SK-N-SH (cell line): ENCODE data around the gene AFF3. TPM values are rescaled to one million over a fixed set of nuclear protein-coding genes. Genes with fewer than 3 reads are reported as not detected.

ENCODE experiments used
- CTCF ChIA-PET: fragments of 300-600, 350-600 bp; formaldehyde crosslinking; extraction: SDS; loops from one replicate; lab custom pipeline; 2021; lab: Yijun Ruan, JAX
- POLR2A ChIA-PET: fragments of 350-600 bp; sonication (Branson Sonifier 250); formaldehyde crosslinking; extraction: SDS; loops from one replicate; lab custom pipeline; 2020; ENCODE audit warnings: antibody characterized with exemption, inconsistent platforms; lab: Yijun Ruan, JAX
- DNase-seq: peaks from one replicate; pipeline ENCODE4 v3.0.0; 2012
- H2AFZ ChIP-seq: fragments of 200-600 bp; sonication (generic); 2 replicates; pipeline ENCODE4 v1.8.1; 2016; ENCODE audit warnings: antibody characterized with exemption, mild to moderate bottlenecking, low read depth
- H3F3A ChIP-seq: fragments of 200-600 bp; sonication (generic); replicated peaks from 2 replicates; pipeline ENCODE3; 2016; ENCODE audit warnings: antibody characterized with exemption, mild to moderate bottlenecking; ENCODE audit not compliant: insufficient read depth
- H3K27ac ChIP-seq, 2 experiments: fragments of 200-500 bp in 1 of 2; fragments of 200-600 bp in 1 of 2; sonication (Bioruptor generic) in 1 of 2; sonication (generic), shearing (Covaris generic) in 1 of 2; 2 replicates each; pipeline versions ENCODE4 v1.5.1 to v1.6.1; 2014 to 2016; ENCODE audit warnings: low read depth in 2 of 2, inconsistent platforms in 1 of 2, low read length in 1 of 2, mild to moderate bottlenecking in 1 of 2, mixed read lengths in 1 of 2
- H3K27me3 ChIP-seq: fragments of 200-600 bp; sonication (generic), shearing (Covaris generic); 2 replicates; pipeline ENCODE4 v1.6.1; 2016; ENCODE audit warnings: mixed run types; ENCODE audit not compliant: insufficient read depth
- H3K36me3 ChIP-seq, 2 experiments: fragments of 200-500 bp in 1 of 2; fragments of 200-600 bp in 1 of 2; sonication (Bioruptor generic) in 1 of 2; sonication (generic) in 1 of 2; replicated peaks in 1 of 2; 2 replicates each; pipeline versions ENCODE3 to v1.5.1; 2014 to 2016; ENCODE audit warnings: low read length in 1 of 2, mild to moderate bottlenecking in 1 of 2; ENCODE audit not compliant: insufficient read depth in 2 of 2, control insufficient read depth in 1 of 2
- H3K4me1 ChIP-seq, 2 experiments: fragments of 200-500 bp in 1 of 2; fragments of 200-600 bp in 1 of 2; sonication (Bioruptor generic) in 1 of 2; sonication (generic), shearing (Covaris generic) in 1 of 2; 2 replicates each; pipeline versions ENCODE4 v1.5.1 to v1.6.1; 2014 to 2016; ENCODE audit warnings: low read depth in 1 of 2, low read length in 1 of 2, mixed run types in 1 of 2; ENCODE audit not compliant: insufficient read depth in 2 of 2, control insufficient read depth in 1 of 2
- H3K4me2 ChIP-seq: fragments of 200-600 bp; sonication (generic), shearing (Covaris generic); 2 replicates; pipeline ENCODE4 v1.6.1; 2017; ENCODE audit warnings: mixed run types
- H3K4me3 ChIP-seq, 2 experiments: fragments of 200-500 bp in 1 of 2; fragments of 200-600 bp in 1 of 2; sonication (Bioruptor generic) in 1 of 2; sonication (generic), shearing (Covaris generic) in 1 of 2; 2 replicates each; pipeline versions ENCODE4 v1.5.1 to v1.8.1; 2014 to 2016; ENCODE audit warnings: low read depth in 2 of 2, inconsistent platforms in 1 of 2, low read length in 1 of 2, mild to moderate bottlenecking in 1 of 2, mixed read lengths in 1 of 2, moderate library complexity in 1 of 2
- H3K79me2 ChIP-seq: fragments of 200-600 bp; sonication (generic); 2 replicates; pipeline ENCODE4 v1.8.1; 2017; ENCODE audit warnings: mild to moderate bottlenecking; ENCODE audit not compliant: insufficient read depth
- H3K9ac ChIP-seq: fragments of 200-600 bp; sonication (generic); 2 replicates; pipeline ENCODE4 v1.6.1; 2017; ENCODE audit warnings: mixed run types
- H3K9me2 ChIP-seq: fragments of 200-600 bp; sonication (generic); 2 replicates; pipeline ENCODE4 v1.6.1; 2017; ENCODE audit warnings: mixed run types
- H3K9me3 ChIP-seq: fragments of 200-600 bp; sonication (generic); 2 replicates; pipeline ENCODE4 v1.6.1; 2017; ENCODE audit warnings: mixed run types, mild to moderate bottlenecking, moderate library complexity
- H4K20me1 ChIP-seq: fragments of 200-600 bp; sonication (generic); 2 replicates; pipeline ENCODE4 v1.6.1; 2017; ENCODE audit warnings: mild to moderate bottlenecking, mixed run types; ENCODE audit not compliant: insufficient read depth
- CTCF ChIP-seq: fragments of 200-600 bp; sonication (generic); IDR thresholded peaks from 2 replicates; pipeline ENCODE4 v1.6.1; 2017; ENCODE audit warnings: antibody characterized with exemption, mild to moderate bottlenecking, moderate library complexity
- ELF1 ChIP-seq: IDR thresholded peaks from 2 replicates; pipeline ENCODE4 v1.4.0; 2012
- EP300 ChIP-seq, 2 experiments: IDR thresholded peaks; 2 replicates each; pipeline versions ENCODE4 v1.4.0 to v1.6.1; 2012; ENCODE audit warnings: borderline replicate concordance in 1 of 2, low read depth in 1 of 2, low read length in 1 of 2
- EZH2phosphoT487 ChIP-seq: fragments of 200-600 bp; sonication (generic); IDR thresholded peaks from 2 replicates; pipeline ENCODE4 v1.6.1; 2017; ENCODE audit warnings: low read depth, mixed run types, mild to moderate bottlenecking, antibody characterized with exemption, moderate library complexity, borderline replicate concordance
- FOXM1 ChIP-seq: IDR thresholded peaks from 2 replicates; pipeline ENCODE4 v1.4.0; 2012; ENCODE audit warnings: low read depth, mild to moderate bottlenecking
- MEF2A ChIP-seq: IDR thresholded peaks from 2 replicates; pipeline ENCODE4 v1.4.0; 2012; ENCODE audit warnings: low read depth, borderline replicate concordance
- MXI1 ChIP-seq: IDR thresholded peaks from 2 replicates; pipeline ENCODE4 v1.6.1; 2012; ENCODE audit warnings: mild to moderate bottlenecking, low read depth, low read length, improper control_type of control experiment
- PBX3 ChIP-seq: IDR thresholded peaks from 2 replicates; pipeline ENCODE4; 2012
- RAD21 ChIP-seq: IDR thresholded peaks from 2 replicates; pipeline ENCODE4 v1.6.1; 2012; ENCODE audit warnings: mild to moderate bottlenecking, low read length
- RXRA ChIP-seq: IDR thresholded peaks from 2 replicates; pipeline ENCODE4 v1.4.0; 2012; ENCODE audit warnings: low read depth, mild to moderate bottlenecking, borderline replicate concordance
- SMC3 ChIP-seq: IDR thresholded peaks from 2 replicates; pipeline ENCODE4 v1.6.1; 2012; ENCODE audit warnings: low read depth, low read length, improper control_type of control experiment
- USF1 ChIP-seq: IDR thresholded peaks from 2 replicates; pipeline ENCODE4 v1.4.0; 2012; ENCODE audit warnings: low read depth, borderline replicate concordance
- USF2 ChIP-seq: fragments of 150-350 bp; IDR thresholded peaks from 2 replicates; pipeline ENCODE4 v1.6.1; 2017; ENCODE audit warnings: antibody characterized with exemption, low read length, low read depth, borderline replicate concordance
- YY1 ChIP-seq: IDR thresholded peaks from 2 replicates; pipeline ENCODE4 v1.4.0; 2012; ENCODE audit warnings: low read depth, mild to moderate bottlenecking
- ZBTB33 ChIP-seq: IDR thresholded peaks from 2 replicates; pipeline ENCODE4 v1.4.0; 2012; ENCODE audit warnings: low read depth, borderline replicate concordance
- WGBS: methylation state at CpG from one replicate; pipeline ENCODE4 v1.1.6; 2017; ENCODE audit warnings: low lambda C conversion rate; 5-methylcytosine and 5-hydroxymethylcytosine counted together
- polyA plus RNA-seq, 3 experiments: library from polyadenylated mRNA; depleted of rRNA; stranded (reverse); fragments of >200 nt; gene quantifications; 2 replicates each; pipeline ENCODE4 v1.2.3, GENCODE V29; 2012
- TF ChIP-seq, protein P1 (sequence below): IDR thresholded peaks from 2 replicates; pipeline ENCODE4 v1.4.0; 2012; ENCODE audit warnings: low read depth
- TF ChIP-seq, protein P2 (sequence below): fragments of 150-350 bp; IDR thresholded peaks from 2 replicates; pipeline ENCODE4 v1.6.1; 2016; ENCODE audit warnings: mild to moderate bottlenecking, low read depth, low read length

AFF3 gene
- polyA plus RNA-seq, 1 of the 3 experiments (the other 2 are of a cell fraction) = 0.36 TPM

DNA sequence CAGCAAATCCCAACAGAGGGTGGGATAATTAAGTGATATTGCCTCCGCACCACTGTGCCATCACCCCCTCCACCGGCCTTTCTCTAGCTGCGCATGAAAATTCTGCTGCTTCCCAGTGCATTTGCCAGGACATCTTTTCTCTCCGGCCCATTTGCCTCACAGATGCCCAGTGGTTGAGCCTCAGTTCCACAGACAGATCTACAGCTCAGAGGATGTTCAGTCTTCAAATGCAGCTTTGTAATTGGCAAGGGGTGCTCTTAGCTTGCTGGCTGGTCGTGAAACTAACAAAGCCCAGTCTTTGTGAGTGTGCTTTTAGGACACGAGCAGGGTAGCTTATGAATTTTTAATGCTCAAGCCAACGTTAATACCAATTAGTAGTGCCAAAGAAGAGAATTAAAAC lies 399.2 kb downstream of the AFF3 start:
- Histone ChIP-seq H3K79me2 (no peaks in the 10 kb centered on the region), H3K4me1 (no peaks in the 10 kb centered on the region; a peak in 1 of 4 replicates), H3K9me3 (no peaks in the 10 kb centered on the region), H3K27ac (no peak overlapping the region), H3K36me3 (no peaks in the 10 kb centered on the region), H3F3A (no peaks in the 10 kb centered on the region), H3K4me3 (no peak overlapping the region), H2AFZ (no peak overlapping the region), H3K9me2 (no peaks in the 10 kb centered on the region), H3K27me3 (no peaks in the 10 kb centered on the region), H3K4me2 (no peak overlapping the region), H4K20me1 (no peaks in the 10 kb centered on the region), H3K9ac (no peak overlapping the region)
- no peak for DNase-seq
- ChIA-PET POLR2A (no interaction called here), CTCF (interaction anchor here (0.8 to 1.4 kb wide), 3 partner anchors 12 to 184 kb away, joined by 3 to 4 read pairs (median 3); no protein-coding TSS in a partner anchor)
- TF ChIP-seq MEF2A (no peak), YY1 (no peak), MXI1 (no peak), FOXM1 (no peak), EP300 (IDR thresholded peaks at IDR 0.05; ENCODE audit: borderline replicate concordance in 1 of 2, low read depth in 1 of 2, low read length in 1 of 2) (no peak), USF1 (no peak), RXRA (no peak), ELF1 (no peak), CTCF (no peak)
- TF ChIP-seq, protein P1, sequence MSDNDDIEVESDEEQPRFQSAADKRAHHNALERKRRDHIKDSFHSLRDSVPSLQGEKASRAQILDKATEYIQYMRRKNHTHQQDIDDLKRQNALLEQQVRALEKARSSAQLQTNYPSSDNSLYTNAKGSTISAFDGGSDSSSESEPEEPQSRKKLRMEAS = no peak
- WGBS = 58% methylated on average over 7 of the region's 7 CpGs

DNA sequence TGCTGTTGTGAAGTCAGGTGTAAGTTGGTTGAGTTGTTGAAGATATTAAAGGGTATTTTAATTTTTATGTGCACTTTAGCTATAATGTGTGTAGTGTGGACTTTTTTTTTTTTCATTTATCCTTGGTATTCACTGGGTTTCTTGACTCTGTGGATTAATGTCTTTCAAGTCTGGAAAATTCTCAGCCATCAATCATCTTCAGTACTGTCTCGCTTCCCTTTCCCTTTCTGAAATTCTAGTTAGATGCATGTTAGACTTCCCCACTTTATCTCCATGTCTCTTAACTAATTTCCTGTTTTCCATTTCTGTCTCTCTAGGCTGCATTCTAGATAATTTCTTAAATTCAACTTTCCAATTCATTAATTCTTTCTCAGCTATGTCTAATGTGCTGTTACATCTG lies 404.9 kb downstream of the AFF3 start:
- no peaks in the 10 kb centered on the region for H3K4me1 ChIP-seq
- WGBS = 88% methylated on average over 1 of the region's 1 CpG
- CTCF ChIA-PET = no interaction called here
- no peak overlapping the region for H3K4me2 ChIP-seq
- no peaks in the 10 kb centered on the region for H3K27me3 ChIP-seq
- H3K4me3 ChIP-seq = no peak overlapping the region
- H3K79me2 ChIP-seq = no peaks in the 10 kb centered on the region
- H3K9ac ChIP-seq = no peak overlapping the region
- no peaks in the 10 kb centered on the region for H3K9me2 ChIP-seq
- H3K36me3 ChIP-seq = no peaks in the 10 kb centered on the region
- DNase-seq = no peak
- H3F3A ChIP-seq = no peaks in the 10 kb centered on the region
- H3K27ac ChIP-seq = no peak overlapping the region
- no peaks in the 10 kb centered on the region for H3K9me3 ChIP-seq
- H2AFZ ChIP-seq = no peak overlapping the region
- H4K20me1 ChIP-seq = no peaks in the 10 kb centered on the region
- POLR2A ChIA-PET = interaction anchor here (0.6 kb wide), 1 partner anchor 27 kb away, joined by 3 read pairs; no protein-coding TSS in a partner anchor
- no peak for TF ChIP-seq CTCF
- no peak for TF ChIP-seq RAD21
- no peak for TF ChIP-seq SMC3
- TF ChIP-seq, protein P2, sequence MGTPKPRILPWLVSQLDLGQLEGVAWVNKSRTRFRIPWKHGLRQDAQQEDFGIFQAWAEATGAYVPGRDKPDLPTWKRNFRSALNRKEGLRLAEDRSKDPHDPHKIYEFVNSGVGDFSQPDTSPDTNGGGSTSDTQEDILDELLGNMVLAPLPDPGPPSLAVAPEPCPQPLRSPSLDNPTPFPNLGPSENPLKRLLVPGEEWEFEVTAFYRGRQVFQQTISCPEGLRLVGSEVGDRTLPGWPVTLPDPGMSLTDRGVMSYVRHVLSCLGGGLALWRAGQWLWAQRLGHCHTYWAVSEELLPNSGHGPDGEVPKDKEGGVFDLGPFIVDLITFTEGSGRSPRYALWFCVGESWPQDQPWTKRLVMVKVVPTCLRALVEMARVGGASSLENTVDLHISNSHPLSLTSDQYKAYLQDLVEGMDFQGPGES = no peak
- TF ChIP-seq ZBTB33 = no peak
- no peak for TF ChIP-seq USF2
- no peak for TF ChIP-seq EZH2phosphoT487
- no peak for TF ChIP-seq PBX3
